GM12874 (cell line): Measurements from ENCODE around the gene KLHL24.

Experiments
- CTCF ChIP-seq: IDR thresholded peaks from 2 replicates; pipeline ENCODE4 v1.5.1; 2011; ENCODE audit warnings: low read depth, mild to moderate bottlenecking, control low read depth, low read length, moderate library complexity; ENCODE audit not compliant: insufficient read depth

The KLHL24 gene

GRCh38 chr3:183664913-183665381 lies 29.5 kb downstream of the KLHL24 start:
- no peak for TF ChIP-seq CTCF

- no peak for TF ChIP-seq CTCF
Measured at GRCh38 chr3:183680061-183680460, 44.6 kb downstream of the KLHL24 start.

DNA sequence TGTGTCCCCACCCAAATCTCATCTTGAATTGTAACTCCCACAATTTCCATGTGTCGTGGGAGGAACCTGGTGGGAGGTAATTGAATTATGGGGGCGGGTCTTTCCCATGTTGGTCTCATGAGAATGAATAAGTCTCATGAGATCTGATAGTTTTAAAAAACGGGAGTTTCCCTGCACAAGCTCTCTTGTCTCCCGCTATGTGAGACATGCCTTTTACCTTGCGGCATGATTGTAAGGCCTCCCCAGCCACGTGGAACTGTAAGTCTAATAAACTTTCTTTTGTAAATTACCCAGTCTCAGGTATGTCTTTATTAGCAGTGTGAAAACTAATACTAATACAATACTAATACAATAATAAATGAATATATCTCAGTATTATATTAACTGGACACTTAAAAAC lies 52.3 kb downstream of the KLHL24 start:
- TF ChIP-seq CTCF = no peak

GRCh38 chr3:183688874-183689273 lies 53.5 kb downstream of the KLHL24 start:
- no peak for TF ChIP-seq CTCF

DNA sequence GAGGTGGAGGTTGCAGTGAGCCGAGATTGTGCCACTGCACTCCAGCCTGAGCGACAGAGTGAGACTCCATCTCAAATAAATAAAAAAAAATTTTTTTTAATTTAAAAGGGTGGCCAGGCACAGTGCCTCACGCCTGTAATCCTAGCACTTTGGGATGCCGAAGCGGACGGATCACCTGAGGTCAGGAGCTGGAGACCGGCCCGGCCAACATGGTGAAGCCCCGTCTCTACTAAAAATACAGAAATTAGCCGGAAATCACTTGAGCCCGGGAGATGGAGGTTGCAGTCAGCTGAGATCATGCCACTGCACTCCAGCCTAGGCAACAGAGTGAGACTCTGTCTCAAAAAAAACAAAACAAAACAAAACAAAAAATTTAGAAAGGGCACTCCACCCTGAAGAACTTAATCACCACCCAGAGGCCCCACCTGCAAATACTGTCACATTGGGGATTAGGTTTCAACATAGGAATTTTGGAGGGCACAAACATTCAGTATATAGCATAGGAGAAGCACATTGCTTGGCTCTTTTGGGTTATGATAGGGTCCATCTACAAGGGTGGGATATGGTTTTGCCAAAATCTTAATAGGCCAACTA lies 55.1 kb downstream of the KLHL24 start:
- TF ChIP-seq CTCF = no peak

- TF ChIP-seq CTCF = no peak
Measured at GRCh38 chr3:183692436-183692835, 57.0 kb downstream of the KLHL24 start.

DNA sequence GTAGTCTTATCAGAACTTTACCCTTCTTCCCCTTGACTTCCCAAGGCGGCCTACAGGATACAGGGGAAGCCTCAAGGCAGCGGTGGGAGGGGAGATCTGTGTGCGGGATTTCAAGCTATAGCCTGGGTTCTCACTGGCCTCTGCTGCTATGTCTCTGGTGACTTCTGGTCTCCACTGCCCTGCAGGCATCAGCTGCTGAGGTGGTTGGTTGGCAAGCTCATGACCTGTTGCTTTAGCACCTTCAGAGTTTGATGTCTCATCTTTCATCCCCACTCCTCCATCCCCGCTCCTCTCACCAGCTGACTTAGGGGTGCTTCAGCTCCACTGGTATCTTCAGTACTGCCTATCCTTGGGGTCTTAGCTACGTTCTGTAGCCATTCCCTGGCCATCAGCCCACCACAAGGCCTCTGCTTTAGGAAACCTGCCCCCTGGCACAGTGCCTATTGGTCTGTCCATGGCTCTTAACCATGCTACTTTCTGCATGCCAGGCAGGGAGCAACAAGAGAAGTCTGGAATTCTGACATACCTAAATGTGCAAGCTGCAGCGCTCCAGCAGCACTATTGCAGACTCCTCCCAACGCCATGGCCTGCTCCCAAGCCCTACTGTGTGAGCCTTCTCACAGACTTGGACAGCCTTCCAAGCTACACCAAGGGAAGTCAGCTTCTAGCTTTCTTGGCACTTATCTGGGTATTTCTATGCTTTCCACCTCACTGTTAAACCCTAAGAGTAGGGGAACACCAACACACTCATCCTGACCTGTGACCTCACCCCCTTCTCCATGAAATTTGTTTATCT lies 60.3 kb downstream of the KLHL24 start:
- TF ChIP-seq CTCF = no peak
